ENCODE data around the gene ABCF1.

GRCh38 chr6:30543821-30544220 lies 27.4 kb upstream of the ABCF1 start:
- TF ChIP-seq CTCF (IDR thresholded peaks at IDR 0.05; ENCODE audit: low read depth, low read length, missing input control) = no peak
- TF ChIP-seq, protein P1, sequence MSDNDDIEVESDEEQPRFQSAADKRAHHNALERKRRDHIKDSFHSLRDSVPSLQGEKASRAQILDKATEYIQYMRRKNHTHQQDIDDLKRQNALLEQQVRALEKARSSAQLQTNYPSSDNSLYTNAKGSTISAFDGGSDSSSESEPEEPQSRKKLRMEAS (IDR thresholded peaks at IDR 0.05) = no peak
- no peak for TF ChIP-seq RAD21 (IDR thresholded peaks at IDR 0.05)
- no peak for TF ChIP-seq GABPA (IDR thresholded peaks at IDR 0.05 in 1 of 2, conservative IDR thresholded peaks at IDR 0.05 in 1 of 2)
- no peak for TF ChIP-seq SP1 (IDR thresholded peaks at IDR 0.05)
- no peak for TF ChIP-seq JUND (IDR thresholded peaks at IDR 0.05)
- no peak for TF ChIP-seq NR2F2 (IDR thresholded peaks at IDR 0.05)
- TF ChIP-seq TAF1 (conservative IDR thresholded peaks at IDR 0.05) = no peak
- TF ChIP-seq, protein P2, sequence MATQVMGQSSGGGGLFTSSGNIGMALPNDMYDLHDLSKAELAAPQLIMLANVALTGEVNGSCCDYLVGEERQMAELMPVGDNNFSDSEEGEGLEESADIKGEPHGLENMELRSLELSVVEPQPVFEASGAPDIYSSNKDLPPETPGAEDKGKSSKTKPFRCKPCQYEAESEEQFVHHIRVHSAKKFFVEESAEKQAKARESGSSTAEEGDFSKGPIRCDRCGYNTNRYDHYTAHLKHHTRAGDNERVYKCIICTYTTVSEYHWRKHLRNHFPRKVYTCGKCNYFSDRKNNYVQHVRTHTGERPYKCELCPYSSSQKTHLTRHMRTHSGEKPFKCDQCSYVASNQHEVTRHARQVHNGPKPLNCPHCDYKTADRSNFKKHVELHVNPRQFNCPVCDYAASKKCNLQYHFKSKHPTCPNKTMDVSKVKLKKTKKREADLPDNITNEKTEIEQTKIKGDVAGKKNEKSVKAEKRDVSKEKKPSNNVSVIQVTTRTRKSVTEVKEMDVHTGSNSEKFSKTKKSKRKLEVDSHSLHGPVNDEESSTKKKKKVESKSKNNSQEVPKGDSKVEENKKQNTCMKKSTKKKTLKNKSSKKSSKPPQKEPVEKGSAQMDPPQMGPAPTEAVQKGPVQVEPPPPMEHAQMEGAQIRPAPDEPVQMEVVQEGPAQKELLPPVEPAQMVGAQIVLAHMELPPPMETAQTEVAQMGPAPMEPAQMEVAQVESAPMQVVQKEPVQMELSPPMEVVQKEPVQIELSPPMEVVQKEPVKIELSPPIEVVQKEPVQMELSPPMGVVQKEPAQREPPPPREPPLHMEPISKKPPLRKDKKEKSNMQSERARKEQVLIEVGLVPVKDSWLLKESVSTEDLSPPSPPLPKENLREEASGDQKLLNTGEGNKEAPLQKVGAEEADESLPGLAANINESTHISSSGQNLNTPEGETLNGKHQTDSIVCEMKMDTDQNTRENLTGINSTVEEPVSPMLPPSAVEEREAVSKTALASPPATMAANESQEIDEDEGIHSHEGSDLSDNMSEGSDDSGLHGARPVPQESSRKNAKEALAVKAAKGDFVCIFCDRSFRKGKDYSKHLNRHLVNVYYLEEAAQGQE (IDR thresholded peaks at IDR 0.05) = no peak

All from liver (tissue), 3 donors.